Ishikawa (cell line): ENCODE results near the gene RSBN1L.

Experiments
- CEBPB ChIP-seq: IDR thresholded peaks from 2 replicates; pipeline ENCODE4 v1.6.1; 2012
- CREB1 ChIP-seq: IDR thresholded peaks from 2 replicates; pipeline ENCODE4 v1.6.1; 2012; ENCODE audit warnings: low read depth
- EGR1 ChIP-seq: IDR thresholded peaks from 2 replicates; pipeline ENCODE4 v1.6.1; 2012
- EP300 ChIP-seq: IDR thresholded peaks from 2 replicates; pipeline ENCODE4 v1.6.1; 2012; ENCODE audit warnings: borderline replicate concordance
- FOXM1 ChIP-seq: IDR thresholded peaks from 2 replicates; pipeline ENCODE4 v1.6.1; 2012; ENCODE audit warnings: low read depth, borderline replicate concordance
- NFIC ChIP-seq: IDR thresholded peaks from 2 replicates; pipeline ENCODE4 v1.6.1; 2012
- RAD21 ChIP-seq: IDR thresholded peaks from 2 replicates; pipeline ENCODE4 v1.6.1; 2012; ENCODE audit warnings: low read depth
- TAF1 ChIP-seq: IDR thresholded peaks from 2 replicates; pipeline ENCODE4 v1.6.1; 2012; ENCODE audit warnings: low read depth, mild to moderate bottlenecking
- TCF12 ChIP-seq: IDR thresholded peaks from 2 replicates; pipeline ENCODE4 v1.6.1; 2012; ENCODE audit warnings: low read depth
- TEAD4 ChIP-seq: IDR thresholded peaks from 2 replicates; pipeline ENCODE4 v1.6.1; 2012
- YY1 ChIP-seq: IDR thresholded peaks from 2 replicates; pipeline ENCODE4 v1.6.1; 2012; ENCODE audit warnings: low read depth
- ZBTB7A ChIP-seq: IDR thresholded peaks from 2 replicates; pipeline ENCODE4 v1.6.1; 2012; ENCODE audit warnings: low read depth
- TF ChIP-seq, protein P1 (sequence below): IDR thresholded peaks from 2 replicates; pipeline ENCODE4 v1.6.1; 2012; ENCODE audit warnings: low read depth, mild to moderate bottlenecking
- TF ChIP-seq, protein P2 (sequence below): IDR thresholded peaks from 2 replicates; pipeline ENCODE4 v1.6.1; 2012
- TF ChIP-seq, protein P3 (sequence below): IDR thresholded peaks from 2 replicates; pipeline ENCODE4 v1.6.1; 2012

RSBN1L gene

DNA sequence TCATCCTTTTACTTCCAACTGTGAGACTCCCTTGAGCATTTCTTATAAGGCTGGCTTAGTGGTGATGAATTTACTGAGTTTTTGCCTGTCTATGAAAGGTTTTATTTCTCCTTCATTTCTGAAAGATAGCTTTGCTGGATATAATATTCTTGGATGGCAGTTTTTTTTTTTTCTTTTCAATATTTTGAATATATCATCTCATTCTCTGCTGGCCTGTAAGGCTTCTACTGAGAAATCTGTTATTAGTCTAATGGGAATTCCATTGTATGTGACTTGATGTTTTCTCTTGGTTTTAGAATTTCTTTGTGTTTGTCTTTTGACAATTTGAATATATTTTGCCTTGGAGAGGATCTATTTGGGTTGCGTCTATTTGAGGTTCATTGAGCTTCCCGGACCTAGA, 124.7 kb downstream of the RSBN1L start:
- TF ChIP-seq ZBTB7A: no peak
- TF ChIP-seq TAF1: no peak
- TF ChIP-seq, protein P1, sequence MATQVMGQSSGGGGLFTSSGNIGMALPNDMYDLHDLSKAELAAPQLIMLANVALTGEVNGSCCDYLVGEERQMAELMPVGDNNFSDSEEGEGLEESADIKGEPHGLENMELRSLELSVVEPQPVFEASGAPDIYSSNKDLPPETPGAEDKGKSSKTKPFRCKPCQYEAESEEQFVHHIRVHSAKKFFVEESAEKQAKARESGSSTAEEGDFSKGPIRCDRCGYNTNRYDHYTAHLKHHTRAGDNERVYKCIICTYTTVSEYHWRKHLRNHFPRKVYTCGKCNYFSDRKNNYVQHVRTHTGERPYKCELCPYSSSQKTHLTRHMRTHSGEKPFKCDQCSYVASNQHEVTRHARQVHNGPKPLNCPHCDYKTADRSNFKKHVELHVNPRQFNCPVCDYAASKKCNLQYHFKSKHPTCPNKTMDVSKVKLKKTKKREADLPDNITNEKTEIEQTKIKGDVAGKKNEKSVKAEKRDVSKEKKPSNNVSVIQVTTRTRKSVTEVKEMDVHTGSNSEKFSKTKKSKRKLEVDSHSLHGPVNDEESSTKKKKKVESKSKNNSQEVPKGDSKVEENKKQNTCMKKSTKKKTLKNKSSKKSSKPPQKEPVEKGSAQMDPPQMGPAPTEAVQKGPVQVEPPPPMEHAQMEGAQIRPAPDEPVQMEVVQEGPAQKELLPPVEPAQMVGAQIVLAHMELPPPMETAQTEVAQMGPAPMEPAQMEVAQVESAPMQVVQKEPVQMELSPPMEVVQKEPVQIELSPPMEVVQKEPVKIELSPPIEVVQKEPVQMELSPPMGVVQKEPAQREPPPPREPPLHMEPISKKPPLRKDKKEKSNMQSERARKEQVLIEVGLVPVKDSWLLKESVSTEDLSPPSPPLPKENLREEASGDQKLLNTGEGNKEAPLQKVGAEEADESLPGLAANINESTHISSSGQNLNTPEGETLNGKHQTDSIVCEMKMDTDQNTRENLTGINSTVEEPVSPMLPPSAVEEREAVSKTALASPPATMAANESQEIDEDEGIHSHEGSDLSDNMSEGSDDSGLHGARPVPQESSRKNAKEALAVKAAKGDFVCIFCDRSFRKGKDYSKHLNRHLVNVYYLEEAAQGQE: no peak
- TF ChIP-seq TEAD4: no peak
- TF ChIP-seq CREB1: no peak
- no peak for TF ChIP-seq RAD21
- TF ChIP-seq EP300: no peak

DNA sequence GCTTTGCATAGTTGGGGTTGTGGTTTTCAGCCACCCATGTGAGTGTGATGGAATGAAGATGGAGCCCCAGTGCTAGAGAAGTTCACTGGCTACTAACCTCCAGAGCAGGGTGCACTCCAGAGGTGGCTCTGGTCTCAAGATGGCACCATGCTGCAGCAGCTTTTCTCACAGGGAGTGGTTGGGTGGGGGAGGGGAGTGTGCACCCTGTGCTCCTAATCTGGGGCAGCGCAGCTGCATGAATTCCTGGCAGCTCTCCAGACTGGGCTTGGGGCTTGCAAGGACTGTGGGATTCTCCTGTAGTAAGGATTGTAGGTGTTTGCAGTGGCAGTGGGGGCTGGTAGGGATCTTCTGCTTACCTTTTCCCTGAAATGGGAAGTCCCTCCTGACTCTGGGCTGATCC, 126.0 kb downstream of the RSBN1L start:
- no peak for TF ChIP-seq FOXM1
- TF ChIP-seq EP300: no peak
- no peak for TF ChIP-seq TAF1
- TF ChIP-seq EGR1: no peak
- TF ChIP-seq, protein P1: no peak
- TF ChIP-seq CEBPB: no peak
- TF ChIP-seq ZBTB7A: no peak
- no peak for TF ChIP-seq RAD21

DNA sequence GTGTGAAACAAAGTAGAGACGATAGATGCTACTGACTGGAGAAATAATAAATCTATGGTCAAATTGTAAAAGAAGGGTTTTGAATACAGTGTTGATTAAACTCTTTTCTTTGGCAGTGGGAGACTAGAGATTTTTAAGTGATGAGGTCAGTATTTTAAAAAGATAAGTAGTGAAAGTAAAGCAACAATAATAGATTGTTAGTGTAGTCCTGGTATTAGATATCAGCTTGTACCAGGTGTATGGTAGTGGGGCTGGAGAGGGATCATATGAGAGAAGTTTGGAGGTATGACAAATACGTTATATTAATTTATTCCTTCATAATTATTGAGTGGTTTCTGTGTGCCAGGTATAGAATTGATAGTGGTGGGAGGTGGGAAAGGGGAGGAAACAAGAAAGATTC, 127.5 kb downstream of the RSBN1L start:
- no peak for TF ChIP-seq ZBTB7A
- TF ChIP-seq, protein P1: no peak
- no peak for TF ChIP-seq NFIC
- TF ChIP-seq TAF1: no peak
- TF ChIP-seq, protein P2, sequence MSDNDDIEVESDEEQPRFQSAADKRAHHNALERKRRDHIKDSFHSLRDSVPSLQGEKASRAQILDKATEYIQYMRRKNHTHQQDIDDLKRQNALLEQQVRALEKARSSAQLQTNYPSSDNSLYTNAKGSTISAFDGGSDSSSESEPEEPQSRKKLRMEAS: no peak
- TF ChIP-seq CEBPB: no peak
- TF ChIP-seq FOXM1: no peak
- no peak for TF ChIP-seq YY1
- no peak for TF ChIP-seq CREB1
- TF ChIP-seq, protein P3, sequence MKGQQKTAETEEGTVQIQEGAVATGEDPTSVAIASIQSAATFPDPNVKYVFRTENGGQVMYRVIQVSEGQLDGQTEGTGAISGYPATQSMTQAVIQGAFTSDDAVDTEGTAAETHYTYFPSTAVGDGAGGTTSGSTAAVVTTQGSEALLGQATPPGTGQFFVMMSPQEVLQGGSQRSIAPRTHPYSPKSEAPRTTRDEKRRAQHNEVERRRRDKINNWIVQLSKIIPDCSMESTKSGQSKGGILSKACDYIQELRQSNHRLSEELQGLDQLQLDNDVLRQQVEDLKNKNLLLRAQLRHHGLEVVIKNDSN: no peak
- no peak for TF ChIP-seq TCF12
- TF ChIP-seq TEAD4: no peak
- no peak for TF ChIP-seq EP300
- TF ChIP-seq RAD21: no peak
- no peak for TF ChIP-seq EGR1

DNA sequence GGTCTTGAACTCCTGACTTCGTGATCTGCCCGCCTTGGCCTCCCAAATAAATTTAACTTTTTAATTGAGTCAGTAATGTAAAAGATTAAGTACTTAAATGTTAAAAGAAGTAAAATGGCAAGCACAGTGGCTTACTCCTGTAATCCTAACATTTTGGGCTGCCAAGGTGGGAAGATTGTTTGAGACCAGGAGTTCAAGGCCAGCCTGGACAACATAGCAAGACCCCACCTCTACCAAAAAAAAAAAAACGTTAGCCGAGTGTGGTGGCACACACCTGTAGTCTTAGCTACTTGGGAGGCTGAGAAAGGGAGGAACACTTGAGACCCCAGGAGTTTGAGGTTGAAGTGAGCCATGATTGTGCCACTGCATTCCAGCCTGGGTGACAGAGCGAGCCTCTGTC, 128.4 kb downstream of the RSBN1L start:
- TF ChIP-seq TAF1: no peak
- no peak for TF ChIP-seq TCF12
- TF ChIP-seq RAD21: no peak
- no peak for TF ChIP-seq TEAD4
- no peak for TF ChIP-seq ZBTB7A
- no peak for TF ChIP-seq CEBPB

DNA sequence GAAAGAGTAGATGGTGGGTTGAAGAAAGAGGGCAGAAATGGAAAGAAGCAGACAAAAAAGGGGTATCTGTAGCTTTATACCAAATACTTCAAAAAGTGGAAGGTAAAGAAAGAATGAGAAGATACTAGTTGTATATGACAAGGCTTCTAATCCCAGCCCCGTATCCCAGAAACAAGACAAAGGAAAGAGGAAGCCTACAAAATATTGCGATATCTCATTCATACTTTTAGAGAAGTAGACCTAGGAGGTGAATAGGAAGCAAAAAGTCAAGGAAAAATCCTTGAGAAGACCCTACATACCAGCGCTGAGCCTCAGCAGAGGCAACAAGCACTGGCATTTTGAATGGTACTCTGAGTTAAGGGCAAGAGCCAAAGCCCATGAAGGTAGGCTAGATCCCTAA, 128.9 kb downstream of the RSBN1L start:
- TF ChIP-seq, protein P2: no peak
- TF ChIP-seq ZBTB7A: no peak
- TF ChIP-seq, protein P1: no peak
